ENCODE results near the gene C14orf93. TPM values are rescaled to one million over a fixed set of nuclear protein-coding genes. Genes with fewer than 3 reads are reported as not detected.

The C14orf93 gene
- total RNA-seq (7.9 and 26.3 TPM in 2 replicates), polyA plus RNA-seq (6.7 and 10.5 TPM in 2 replicates)

- peak; percentile 67 to 75 for DNase-seq (ENCODE audit: low read depth in 1 of 2, low spot score in 1 of 2)
- Histone ChIP-seq H3K36me3 (no peaks in the 10 kb centered on the region), H3K4me1 (ENCODE audit: low read depth) (peaks cover 12% of the 10 kb centered on the region), H3K27me3 (no peaks in the 10 kb centered on the region), H3K9me3 (ENCODE audit: low read depth) (no peaks in the 10 kb centered on the region), H3K4me3 (peak within 1 kb of the TSS; percentile 36), H3K27ac (peak within 1 kb of the TSS; percentile 32)
- TF ChIP-seq CTCF (IDR thresholded peaks at IDR 0.05; ENCODE audit: low read depth, low read length), result no peak
Observed at GRCh38 chr14:23009939-23010726, at the start of gene C14orf93. C14orf93 (minus strand) TSS chr14:23010143; CDS start chr14:22999023, 11,120 bp downstream.

- no peaks in the 10 kb centered on the region for H3K9me3 ChIP-seq (ENCODE audit: low read depth)
- TF ChIP-seq CTCF (IDR thresholded peaks at IDR 0.05; ENCODE audit: low read depth, low read length), result no peak
Observed at GRCh38 chr14:23058654-23059504, 48.9 kb upstream of the C14orf93 start.

GRCh38 chr14:23057757-23058653 is 48.1 kb upstream of the C14orf93 start:
- Histone ChIP-seq H3K27ac (peak overlapping the region; percentile 77), H3K4me3 (peak overlapping the region; percentile 46), H3K4me1 (ENCODE audit: low read depth) (no peaks in the 10 kb centered on the region), H3K36me3 (peaks cover 26% of the 10 kb centered on the region), H3K27me3 (no peaks in the 10 kb centered on the region), H3K9me3 (ENCODE audit: low read depth) (no peaks in the 10 kb centered on the region)
- DNase-seq (ENCODE audit: low read depth in 1 of 2, low spot score in 1 of 2), result peak; percentile 88 to 94
- TF ChIP-seq CTCF (IDR thresholded peaks at IDR 0.05; ENCODE audit: low read depth, low read length), result peak; percentile 92

More at GRCh38 chr14:23058654-23059504, 48.9 kb upstream of the C14orf93 start:
- Histone ChIP-seq H3K4me1 (ENCODE audit: low read depth) (no peaks in the 10 kb centered on the region), H3K36me3 (peaks cover 35% of the 10 kb centered on the region), H3K27ac (no peak overlapping the region), H3K27me3 (no peaks in the 10 kb centered on the region), H3K4me3 (no peak overlapping the region)
- DNase-seq (ENCODE audit: low read depth in 1 of 2, low spot score in 1 of 2), result no peak

- peak; percentile 79 to 86 for DNase-seq (ENCODE audit: low read depth in 1 of 2, low spot score in 1 of 2)
- no peak for TF ChIP-seq CTCF (IDR thresholded peaks at IDR 0.05; ENCODE audit: low read depth, low read length)
- no peaks in the 10 kb centered on the region for H3K9me3 ChIP-seq (ENCODE audit: low read depth)
- peaks cover 18% of the 10 kb centered on the region for H3K36me3 ChIP-seq
- H3K4me1 ChIP-seq (ENCODE audit: low read depth), result no peaks in the 10 kb centered on the region
- H3K4me3 ChIP-seq, result peak within 1 kb of the TSS; percentile 46
- H3K27me3 ChIP-seq, result no peaks in the 10 kb centered on the region
- peak within 1 kb of the TSS; percentile 77 for H3K27ac ChIP-seq
Observed at GRCh38 chr14:23056956-23057756, 47.2 kb upstream of the C14orf93 start, which contains the start of gene CDH24. CDH24 (minus strand) TSS chr14:23057520; CDS start chr14:23055733, 1,787 bp downstream.
